Cardiac muscle cell (in vitro differentiated cells and primary cell): ENCODE data around the gene TTC28. TPM values are rescaled to one million over a fixed set of nuclear protein-coding genes. Genes with fewer than 3 reads are reported as not detected.

ENCODE experiments used
- DNase-seq, 2 donors: peaks; one replicate each; pipeline versions ENCODE4 v3.0.0 to v3.0.0-alpha.2; 2010 to 2017; ENCODE audit warnings: low read depth in 1 of 2, low spot score in 1 of 2
- H3K27ac ChIP-seq: fragments of 200-600 bp; sonication (generic); 2 replicates; pipeline ENCODE4 v1.5.1; 2016
- H3K27me3 ChIP-seq: fragments of 200-600 bp; sonication (generic); 2 replicates; pipeline ENCODE4 v1.6.0; 2016; ENCODE audit warnings: control low read depth
- H3K36me3 ChIP-seq: fragments of 200-600 bp; sonication (generic); 2 replicates; pipeline ENCODE4 v1.5.1; 2016; ENCODE audit warnings: control low read depth
- H3K4me1 ChIP-seq: fragments of 200-600 bp; sonication (generic); 2 replicates; pipeline ENCODE4 v1.8.1; 2017; ENCODE audit warnings: low read depth, mild to moderate bottlenecking, mixed run types
- H3K4me3 ChIP-seq: fragments of 200-600 bp; sonication (generic); 2 replicates; pipeline ENCODE4 v1.5.1; 2016; ENCODE audit warnings: mild to moderate bottlenecking
- H3K9me3 ChIP-seq: fragments of 200-600 bp; sonication (generic); 2 replicates; pipeline ENCODE4 v1.5.1; 2017; ENCODE audit warnings: low read depth, mild to moderate bottlenecking, control low read depth
- CTCF ChIP-seq: IDR thresholded peaks from 2 replicates; pipeline ENCODE4 v1.5.1; 2012; ENCODE audit warnings: low read depth, mild to moderate bottlenecking, low read length
- polyA plus RNA-seq: library from polyadenylated mRNA; unstranded; fragments of >200 nt; fragmentation: Nextera tagmentation; extraction: Ambion mirVana; gene quantifications from 2 replicates; pipeline ENCODE4 v1.2.1, GENCODE V29; 2016
- total RNA-seq: library from RNA; depleted of rRNA; stranded (reverse); fragments of >200 nt; gene quantifications from 2 replicates; pipeline ENCODE4 v1.2.3, GENCODE V29; 2016

TTC28 gene
- total and polyA plus RNA-seq, 2 experiments from 2014 or later = 27.3 to 109 TPM

GRCh38 chr22:28329186-28330073 is 350.2 kb downstream of the TTC28 start:
- H3K4me3 ChIP-seq = no peak overlapping the region
- no peak overlapping the region for H3K27ac ChIP-seq

GRCh38 chr22:28328756-28329155 is 350.9 kb downstream of the TTC28 start:
- H3K27ac ChIP-seq = no peak overlapping the region
- no peak overlapping the region for H3K4me3 ChIP-seq
- no peaks in the 10 kb centered on the region for H3K9me3 ChIP-seq
- H3K36me3 ChIP-seq = no peaks in the 10 kb centered on the region
- H3K4me1 ChIP-seq = peaks cover 9% of the 10 kb centered on the region
- no peaks in the 10 kb centered on the region for H3K27me3 ChIP-seq
- TF ChIP-seq CTCF = no peak
- DNase-seq = no peak

More at GRCh38 chr22:28329186-28330073, 350.2 kb downstream of the TTC28 start:
- no peak for TF ChIP-seq CTCF
- H3K9me3 ChIP-seq = no peaks in the 10 kb centered on the region
- peak in 1 of 2 donors; percentile 70 for DNase-seq
- peaks cover 9% of the 10 kb centered on the region for H3K4me1 ChIP-seq
- H3K27me3 ChIP-seq = no peaks in the 10 kb centered on the region
- H3K36me3 ChIP-seq = no peaks in the 10 kb centered on the region

GRCh38 chr22:28316014-28316413 is 363.6 kb downstream of the TTC28 start:
- H3K9me3 ChIP-seq = no peaks in the 10 kb centered on the region
- no peaks in the 10 kb centered on the region for H3K36me3 ChIP-seq
- TF ChIP-seq CTCF = no peak
- no peaks in the 10 kb centered on the region for H3K4me1 ChIP-seq
- no peak overlapping the region for H3K4me3 ChIP-seq
- H3K27ac ChIP-seq = no peak overlapping the region
- H3K27me3 ChIP-seq = no peaks in the 10 kb centered on the region
- no peak for DNase-seq

- H3K4me3 ChIP-seq = no peak overlapping the region
- no peaks in the 10 kb centered on the region for H3K4me1 ChIP-seq
- H3K9me3 ChIP-seq = no peaks in the 10 kb centered on the region
- DNase-seq = no peak
- H3K36me3 ChIP-seq = no peaks in the 10 kb centered on the region
- H3K27me3 ChIP-seq = no peaks in the 10 kb centered on the region
- H3K27ac ChIP-seq = no peak overlapping the region
- TF ChIP-seq CTCF = no peak
Observed at GRCh38 chr22:28314959-28315358, 364.7 kb downstream of the TTC28 start.

GRCh38 chr22:28310299-28310698 is 369.3 kb downstream of the TTC28 start:
- Histone ChIP-seq H3K36me3 (no peaks in the 10 kb centered on the region), H3K9me3 (no peaks in the 10 kb centered on the region), H3K4me3 (no peak overlapping the region), H3K27ac (no peak overlapping the region), H3K27me3 (no peaks in the 10 kb centered on the region), H3K4me1 (no peaks in the 10 kb centered on the region)
- no peak for TF ChIP-seq CTCF
- no peak for DNase-seq
